ENCODE results near the gene MAN1A2. TPM values are rescaled to one million over a fixed set of nuclear protein-coding genes. Genes with fewer than 3 reads are reported as not detected.

Gene MAN1A2
- total RNA-seq, 1 experiment from 2014 or later: 38.1 TPM

DNA sequence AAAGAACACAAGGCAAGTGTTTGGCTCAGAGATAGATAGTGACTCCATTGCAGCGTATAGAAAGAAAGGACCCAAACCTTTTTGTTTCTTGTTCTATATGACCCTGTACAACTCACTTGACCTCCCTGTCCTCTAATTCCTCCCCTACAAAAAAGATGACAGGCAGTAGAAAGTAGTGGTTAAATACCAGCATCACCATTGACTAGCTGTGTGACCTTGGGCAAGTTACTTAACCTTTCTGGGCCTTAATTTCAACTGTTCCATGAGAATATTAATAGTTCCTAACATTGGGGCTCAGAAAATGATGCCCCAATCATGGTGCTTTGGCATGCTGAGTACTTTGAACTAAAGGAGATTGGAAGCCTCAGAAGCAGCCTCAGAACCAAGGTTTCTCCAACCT is 46.7 kb upstream of the MAN1A2 start:
- Histone ChIP-seq H3K27me3 (ENCODE audit: insufficient read depth, low read length) (peaks cover 42% of the 10 kb centered on the region; the same call in 1 of the 2 replicates), H3K27ac (ENCODE audit: low read depth, low read length) (no peak overlapping the region), H3K4me3 (replicated peaks in 1 of 2; ENCODE audit: low read depth in 1 of 2, low read length in 2 of 2) (no peak overlapping the region), H4K20me1 (ENCODE audit: insufficient read depth) (no peaks in the 10 kb centered on the region), H2AFZ (ENCODE audit: low read depth, low read length, poor library complexity, severe bottlenecking) (no peak overlapping the region), H3K36me3 (ENCODE audit: control insufficient read depth in 1 of 2, insufficient read depth in 2 of 2, low read length in 2 of 2) (no peaks in the 10 kb centered on the region), H3K9me2 (ENCODE audit: insufficient read depth) (no peaks in the 10 kb centered on the region), H3K79me2 (ENCODE audit: insufficient read depth, low read length) (no peaks in the 10 kb centered on the region), H3K9ac (ENCODE audit: low read length) (no peak overlapping the region), H3K9me3 (ENCODE audit: control insufficient read depth in 1 of 2, insufficient read depth in 1 of 2, low read depth in 1 of 2, low read length in 2 of 2) (no peaks in the 10 kb centered on the region), H3K4me1 (ENCODE audit: control insufficient read depth in 1 of 2, insufficient read depth in 2 of 2, low read length in 2 of 2) (no peaks in the 10 kb centered on the region), H3K4me2 (ENCODE audit: low read length) (no peak overlapping the region)
- ATAC-seq (no peak), DNase-seq (ENCODE audit: low read depth, low spot score) (no peak)
- no TSS peak for BruUV-seq (replicated peaks)
- ChIA-PET CTCF (no interaction called here), POLR2A (no interaction called here), RAD21 (ENCODE audit: low non-redundant PET in 1 of 2, low total read pairs in 2 of 2, uncharacterized antibody in 2 of 2, unreplicated experiment in 2 of 2) (no interaction called here)
- TF ChIP-seq RAD21 (IDR thresholded peaks at IDR 0.05; ENCODE audit: low read depth): no peak
- TF ChIP-seq ZFX (IDR thresholded peaks at IDR 0.05): no peak
- TF ChIP-seq SRF (IDR thresholded peaks at IDR 0.05; ENCODE audit: low read depth): no peak
- TF ChIP-seq, protein P1, sequence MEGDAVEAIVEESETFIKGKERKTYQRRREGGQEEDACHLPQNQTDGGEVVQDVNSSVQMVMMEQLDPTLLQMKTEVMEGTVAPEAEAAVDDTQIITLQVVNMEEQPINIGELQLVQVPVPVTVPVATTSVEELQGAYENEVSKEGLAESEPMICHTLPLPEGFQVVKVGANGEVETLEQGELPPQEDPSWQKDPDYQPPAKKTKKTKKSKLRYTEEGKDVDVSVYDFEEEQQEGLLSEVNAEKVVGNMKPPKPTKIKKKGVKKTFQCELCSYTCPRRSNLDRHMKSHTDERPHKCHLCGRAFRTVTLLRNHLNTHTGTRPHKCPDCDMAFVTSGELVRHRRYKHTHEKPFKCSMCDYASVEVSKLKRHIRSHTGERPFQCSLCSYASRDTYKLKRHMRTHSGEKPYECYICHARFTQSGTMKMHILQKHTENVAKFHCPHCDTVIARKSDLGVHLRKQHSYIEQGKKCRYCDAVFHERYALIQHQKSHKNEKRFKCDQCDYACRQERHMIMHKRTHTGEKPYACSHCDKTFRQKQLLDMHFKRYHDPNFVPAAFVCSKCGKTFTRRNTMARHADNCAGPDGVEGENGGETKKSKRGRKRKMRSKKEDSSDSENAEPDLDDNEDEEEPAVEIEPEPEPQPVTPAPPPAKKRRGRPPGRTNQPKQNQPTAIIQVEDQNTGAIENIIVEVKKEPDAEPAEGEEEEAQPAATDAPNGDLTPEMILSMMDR (IDR thresholded peaks at IDR 0.05 in 2 of 3, conservative IDR thresholded peaks at IDR 0.05 in 1 of 3; ENCODE audit: borderline replicate concordance in 1 of 3, insufficient read depth in 1 of 3, low read depth in 2 of 3, low read length in 2 of 3): no peak
- no peak for TF ChIP-seq ELF1 (IDR thresholded peaks at IDR 0.05; ENCODE audit: borderline replicate concordance, low read depth)
- TF ChIP-seq, protein P2, sequence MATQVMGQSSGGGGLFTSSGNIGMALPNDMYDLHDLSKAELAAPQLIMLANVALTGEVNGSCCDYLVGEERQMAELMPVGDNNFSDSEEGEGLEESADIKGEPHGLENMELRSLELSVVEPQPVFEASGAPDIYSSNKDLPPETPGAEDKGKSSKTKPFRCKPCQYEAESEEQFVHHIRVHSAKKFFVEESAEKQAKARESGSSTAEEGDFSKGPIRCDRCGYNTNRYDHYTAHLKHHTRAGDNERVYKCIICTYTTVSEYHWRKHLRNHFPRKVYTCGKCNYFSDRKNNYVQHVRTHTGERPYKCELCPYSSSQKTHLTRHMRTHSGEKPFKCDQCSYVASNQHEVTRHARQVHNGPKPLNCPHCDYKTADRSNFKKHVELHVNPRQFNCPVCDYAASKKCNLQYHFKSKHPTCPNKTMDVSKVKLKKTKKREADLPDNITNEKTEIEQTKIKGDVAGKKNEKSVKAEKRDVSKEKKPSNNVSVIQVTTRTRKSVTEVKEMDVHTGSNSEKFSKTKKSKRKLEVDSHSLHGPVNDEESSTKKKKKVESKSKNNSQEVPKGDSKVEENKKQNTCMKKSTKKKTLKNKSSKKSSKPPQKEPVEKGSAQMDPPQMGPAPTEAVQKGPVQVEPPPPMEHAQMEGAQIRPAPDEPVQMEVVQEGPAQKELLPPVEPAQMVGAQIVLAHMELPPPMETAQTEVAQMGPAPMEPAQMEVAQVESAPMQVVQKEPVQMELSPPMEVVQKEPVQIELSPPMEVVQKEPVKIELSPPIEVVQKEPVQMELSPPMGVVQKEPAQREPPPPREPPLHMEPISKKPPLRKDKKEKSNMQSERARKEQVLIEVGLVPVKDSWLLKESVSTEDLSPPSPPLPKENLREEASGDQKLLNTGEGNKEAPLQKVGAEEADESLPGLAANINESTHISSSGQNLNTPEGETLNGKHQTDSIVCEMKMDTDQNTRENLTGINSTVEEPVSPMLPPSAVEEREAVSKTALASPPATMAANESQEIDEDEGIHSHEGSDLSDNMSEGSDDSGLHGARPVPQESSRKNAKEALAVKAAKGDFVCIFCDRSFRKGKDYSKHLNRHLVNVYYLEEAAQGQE (IDR thresholded peaks at IDR 0.05; ENCODE audit: low read depth): no peak
- TF ChIP-seq CEBPB (IDR thresholded peaks at IDR 0.05; ENCODE audit: low read depth): no peak
- TF ChIP-seq, protein P3, sequence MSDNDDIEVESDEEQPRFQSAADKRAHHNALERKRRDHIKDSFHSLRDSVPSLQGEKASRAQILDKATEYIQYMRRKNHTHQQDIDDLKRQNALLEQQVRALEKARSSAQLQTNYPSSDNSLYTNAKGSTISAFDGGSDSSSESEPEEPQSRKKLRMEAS (IDR thresholded peaks at IDR 0.05): no peak
- TF ChIP-seq, protein P4, sequence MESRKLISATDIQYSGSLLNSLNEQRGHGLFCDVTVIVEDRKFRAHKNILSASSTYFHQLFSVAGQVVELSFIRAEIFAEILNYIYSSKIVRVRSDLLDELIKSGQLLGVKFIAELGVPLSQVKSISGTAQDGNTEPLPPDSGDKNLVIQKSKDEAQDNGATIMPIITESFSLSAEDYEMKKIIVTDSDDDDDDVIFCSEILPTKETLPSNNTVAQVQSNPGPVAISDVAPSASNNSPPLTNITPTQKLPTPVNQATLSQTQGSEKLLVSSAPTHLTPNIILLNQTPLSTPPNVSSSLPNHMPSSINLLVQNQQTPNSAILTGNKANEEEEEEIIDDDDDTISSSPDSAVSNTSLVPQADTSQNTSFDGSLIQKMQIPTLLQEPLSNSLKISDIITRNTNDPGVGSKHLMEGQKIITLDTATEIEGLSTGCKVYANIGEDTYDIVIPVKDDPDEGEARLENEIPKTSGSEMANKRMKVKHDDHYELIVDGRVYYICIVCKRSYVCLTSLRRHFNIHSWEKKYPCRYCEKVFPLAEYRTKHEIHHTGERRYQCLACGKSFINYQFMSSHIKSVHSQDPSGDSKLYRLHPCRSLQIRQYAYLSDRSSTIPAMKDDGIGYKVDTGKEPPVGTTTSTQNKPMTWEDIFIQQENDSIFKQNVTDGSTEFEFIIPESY (IDR thresholded peaks at IDR 0.05; ENCODE audit: extremely low read depth, insufficient replicate concordance, low read length): no peak
- TF ChIP-seq, protein P5, sequence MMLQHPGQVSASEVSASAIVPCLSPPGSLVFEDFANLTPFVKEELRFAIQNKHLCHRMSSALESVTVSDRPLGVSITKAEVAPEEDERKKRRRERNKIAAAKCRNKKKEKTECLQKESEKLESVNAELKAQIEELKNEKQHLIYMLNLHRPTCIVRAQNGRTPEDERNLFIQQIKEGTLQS (IDR thresholded peaks at IDR 0.05): no peak
- no peak for TF ChIP-seq FOSL1 (IDR thresholded peaks at IDR 0.05; ENCODE audit: low read depth)
- no peak for TF ChIP-seq CBX3 (IDR thresholded peaks at IDR 0.05; ENCODE audit: low read depth)
- no peak for TF ChIP-seq EGR1 (IDR thresholded peaks at IDR 0.05; ENCODE audit: low read depth)
- no peak for TF ChIP-seq EZH2 (IDR thresholded peaks at IDR 0.05)
- no peak for TF ChIP-seq POLR2A (IDR thresholded peaks at IDR 0.05; ENCODE audit: borderline replicate concordance, extremely low read depth, insufficient read depth, insufficient read length)
- intact Hi-C loops (cut with micrococcal nuclease): no loop called here

Measured in HCT116 (cell line).